ENCODE results near the gene NLGN4X.

NLGN4X gene

GRCh38 chrX:5870238-5870637 is 358.4 kb downstream of the NLGN4X start:
- no peak for TF ChIP-seq CTCF (IDR thresholded peaks at IDR 0.05; ENCODE audit: low read depth, low read length, missing control alignments)
- DNase-seq (ENCODE audit: extremely low read depth, low read depth): no peak
- no peak overlapping the region for H3K4me3 ChIP-seq (replicated peaks; ENCODE audit: low read depth, low read length)

- TF ChIP-seq CTCF (IDR thresholded peaks at IDR 0.05; ENCODE audit: low read depth, low read length, missing control alignments): no peak
- DNase-seq (ENCODE audit: extremely low read depth, low read depth): no peak
- H3K4me3 ChIP-seq (replicated peaks; ENCODE audit: low read depth, low read length): no peak overlapping the region
Observed at GRCh38 chrX:5869786-5870185, 358.9 kb downstream of the NLGN4X start.

- TF ChIP-seq CTCF (IDR thresholded peaks at IDR 0.05; ENCODE audit: low read depth, low read length, missing control alignments): no peak
- DNase-seq (ENCODE audit: extremely low read depth, low read depth): no peak
- no peak overlapping the region for H3K4me3 ChIP-seq (replicated peaks; ENCODE audit: low read depth, low read length)
Observed at GRCh38 chrX:5867778-5868177, 360.9 kb downstream of the NLGN4X start.

- no peak for DNase-seq (ENCODE audit: extremely low read depth, low read depth)
- H3K4me3 ChIP-seq (replicated peaks; ENCODE audit: low read depth, low read length): no peak overlapping the region
- no peak for TF ChIP-seq CTCF (IDR thresholded peaks at IDR 0.05; ENCODE audit: low read depth, low read length, missing control alignments)
Observed at GRCh38 chrX:5857232-5857631, 371.4 kb downstream of the NLGN4X start.

GRCh38 chrX:5852941-5853340 is 375.7 kb downstream of the NLGN4X start:
- DNase-seq (ENCODE audit: extremely low read depth, low read depth): no peak
- no peak overlapping the region for H3K4me3 ChIP-seq (replicated peaks; ENCODE audit: low read depth, low read length)
- TF ChIP-seq CTCF (IDR thresholded peaks at IDR 0.05; ENCODE audit: low read depth, low read length, missing control alignments): no peak

DNA sequence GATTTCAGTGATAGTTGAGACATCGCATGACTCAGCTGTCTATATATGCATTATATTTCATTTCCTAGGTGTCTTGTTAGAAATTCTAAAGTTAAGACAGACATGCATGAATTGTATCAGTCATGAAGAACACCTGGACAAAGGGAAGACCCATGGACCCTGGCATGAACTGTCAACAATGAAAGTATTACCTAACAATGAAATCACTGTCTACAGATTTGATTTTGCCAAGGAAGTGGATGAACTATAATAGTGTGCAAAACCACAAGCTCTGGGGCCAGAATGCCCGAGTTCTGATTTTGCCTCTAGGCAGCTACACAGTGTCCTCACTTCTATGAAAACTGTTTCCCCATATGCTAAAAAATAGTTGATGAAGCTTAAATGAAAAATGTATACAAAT is 386.1 kb downstream of the NLGN4X start:
- no peak for TF ChIP-seq CTCF (IDR thresholded peaks at IDR 0.05; ENCODE audit: low read depth, low read length, missing control alignments)
- DNase-seq (ENCODE audit: extremely low read depth, low read depth): no peak
- H3K4me3 ChIP-seq (replicated peaks; ENCODE audit: low read depth, low read length): no peak overlapping the region
